GM21737 (cell line): ENCODE results near the gene CRYBB1.

Experiments
- ATAC-seq: cut with Tn5 transposase; IDR thresholded peaks from one replicate; pipeline ENCODE4 v1.9.1; 2021; ENCODE audit warnings: mild to moderate bottlenecking, moderate library complexity; ENCODE audit not compliant: unreplicated experiment

CRYBB1 gene

DNA sequence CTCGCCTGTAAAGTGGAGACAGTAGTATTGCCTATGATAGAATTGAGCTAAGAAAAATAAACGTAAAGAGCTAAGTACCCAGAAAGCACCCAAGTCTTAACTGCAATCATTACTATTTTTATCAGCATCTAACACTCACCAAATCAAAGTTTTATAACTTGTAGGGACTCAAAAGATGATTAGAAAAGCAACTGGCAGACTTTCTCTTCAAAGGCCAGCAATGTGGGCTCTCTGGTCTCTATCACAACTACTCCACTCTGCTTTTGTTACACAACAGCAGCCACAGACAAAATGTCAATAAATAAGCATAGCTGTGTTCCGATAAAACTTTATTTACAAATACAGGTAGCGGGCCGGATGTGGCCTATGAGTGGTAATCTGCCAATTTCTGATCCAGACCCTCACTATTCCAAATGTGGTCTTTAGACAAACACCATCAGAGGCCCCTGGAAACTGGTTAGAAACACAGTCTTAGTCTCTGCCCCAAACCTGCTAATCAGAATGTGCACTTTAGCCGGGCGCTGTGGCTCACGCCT, 36.1 kb downstream of the CRYBB1 start:
- no peak for ATAC-seq

DNA sequence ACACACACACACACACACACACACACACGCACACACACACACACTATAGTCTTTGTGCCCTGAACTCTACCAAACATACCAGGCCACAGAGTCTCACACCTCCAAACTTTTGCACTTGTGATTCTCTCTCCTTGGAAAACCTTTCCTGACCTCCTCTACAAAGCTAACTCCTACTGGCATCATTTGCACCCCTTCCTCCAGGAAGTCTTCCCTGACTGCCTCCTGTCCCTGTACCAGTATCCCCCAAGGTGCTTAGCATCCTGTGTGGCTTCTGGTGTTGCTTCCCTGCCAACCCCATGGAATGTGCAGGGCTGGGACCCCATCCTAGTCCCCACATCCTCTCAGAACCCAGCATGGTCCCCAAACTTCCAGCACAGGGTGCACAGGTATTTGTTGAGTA, 36.8 kb downstream of the CRYBB1 start:
- no peak for ATAC-seq

DNA sequence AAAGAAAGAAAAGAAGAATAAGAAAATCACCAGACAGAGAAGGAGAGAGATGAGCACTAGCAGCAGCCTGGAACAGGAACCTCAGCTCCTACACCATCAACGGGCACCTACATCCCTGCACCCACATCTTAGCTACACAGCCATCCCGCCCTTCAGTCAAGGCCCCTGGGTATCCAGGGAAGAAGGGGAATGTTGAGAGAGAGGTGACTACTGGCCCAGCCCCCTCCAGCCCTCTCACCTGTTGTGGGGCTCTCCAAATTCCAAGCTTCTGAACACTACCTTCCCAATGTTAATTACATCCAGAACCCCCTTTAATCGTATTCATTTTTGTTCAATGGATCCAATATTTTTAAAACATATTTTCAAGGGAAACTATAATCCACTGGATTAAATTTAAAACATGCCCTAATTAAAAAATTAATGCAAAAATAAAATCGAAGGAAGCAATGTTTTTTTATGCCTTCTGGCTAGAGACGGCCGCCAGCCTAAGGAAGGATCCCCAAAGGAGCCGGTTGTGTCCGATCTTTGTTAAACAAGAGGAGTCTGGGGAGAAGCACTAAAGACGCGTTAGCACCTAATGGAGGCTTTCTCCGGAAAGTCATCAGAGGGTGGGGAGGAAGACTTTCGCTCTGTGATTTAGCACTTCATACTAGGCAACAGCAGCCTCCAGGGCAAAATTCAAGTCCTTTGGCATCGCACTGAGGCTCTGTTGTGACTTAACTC, 37.4 kb downstream of the CRYBB1 start:
- no peak for ATAC-seq

DNA sequence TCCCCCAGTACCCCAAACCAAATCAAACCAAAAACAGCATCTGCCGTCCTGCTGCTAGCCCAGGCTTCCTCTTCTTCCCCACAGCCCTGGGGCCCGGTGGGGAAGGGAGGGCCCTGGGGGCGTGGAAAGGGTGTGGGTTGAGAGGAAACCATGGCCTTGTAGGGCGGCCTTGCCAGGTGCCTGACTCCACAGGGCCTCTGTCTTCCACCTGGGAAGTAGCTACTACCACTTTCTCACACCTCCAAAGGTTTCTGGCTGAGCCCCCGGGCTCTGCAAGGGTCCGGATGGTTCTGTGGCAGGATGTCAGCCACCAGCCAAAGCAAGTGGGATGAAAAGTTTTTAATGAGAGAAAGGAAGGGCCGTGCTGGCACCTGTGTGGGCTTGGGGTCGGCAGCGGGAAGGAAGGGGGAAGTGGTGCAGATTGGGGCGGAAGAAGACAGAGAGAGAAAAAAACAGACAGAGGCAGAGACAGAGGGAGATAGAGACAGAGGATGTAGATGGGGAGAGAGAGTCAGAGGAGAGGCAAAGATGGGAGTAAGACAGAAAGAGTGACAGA, 38.4 kb downstream of the CRYBB1 start:
- ATAC-seq, result peak; percentile 66

DNA sequence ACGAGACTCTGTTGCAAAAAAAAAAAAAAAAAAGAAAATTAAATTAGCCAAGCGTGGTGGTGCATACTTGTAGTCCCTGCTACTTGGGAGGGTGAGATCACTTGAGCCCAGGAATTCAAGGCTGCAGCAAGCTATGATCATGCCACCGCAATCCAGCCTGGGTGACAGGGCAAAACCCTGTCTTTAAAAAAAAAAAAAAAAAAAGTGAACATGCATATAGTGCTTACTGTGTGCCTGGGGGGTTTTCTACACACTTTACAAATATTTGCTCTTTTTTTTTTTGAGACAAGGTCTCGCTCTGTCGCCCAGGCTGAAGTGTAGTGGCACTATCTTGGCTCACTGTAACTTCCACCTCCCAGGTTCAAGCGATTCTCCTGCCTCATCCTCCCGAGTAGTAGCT, 40.7 kb downstream of the CRYBB1 start:
- ATAC-seq, result no peak

DNA sequence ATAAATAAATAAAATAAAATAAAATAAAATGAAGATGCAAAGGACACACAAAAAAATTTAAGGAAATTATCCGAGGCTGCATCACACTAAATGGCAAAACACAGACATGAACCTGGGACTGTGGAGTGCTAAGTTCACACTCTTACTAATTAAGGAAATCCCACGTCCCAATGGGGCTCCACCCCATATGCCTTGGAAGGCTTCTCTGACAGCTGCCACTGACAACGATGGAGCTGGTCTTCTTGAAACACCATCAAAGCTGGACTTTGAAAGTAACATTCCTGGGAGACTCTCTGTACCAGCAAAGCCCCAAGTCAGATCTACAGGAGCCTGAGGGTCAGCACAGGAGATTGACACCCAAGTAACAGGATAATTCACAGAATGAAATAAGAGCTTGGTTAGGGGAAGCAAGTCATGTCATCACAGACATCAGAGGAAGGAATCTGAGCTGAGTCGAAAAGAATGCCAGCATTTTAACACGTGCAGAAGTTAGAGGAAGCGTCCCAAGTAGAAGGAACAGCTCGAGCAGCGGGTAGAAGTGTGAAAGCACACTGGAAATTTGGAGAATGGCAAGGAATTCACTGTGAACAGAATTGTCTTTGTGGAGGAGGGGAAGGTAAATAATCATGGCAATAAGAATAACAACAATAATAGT, 41.7 kb downstream of the CRYBB1 start:
- ATAC-seq, result no peak

DNA sequence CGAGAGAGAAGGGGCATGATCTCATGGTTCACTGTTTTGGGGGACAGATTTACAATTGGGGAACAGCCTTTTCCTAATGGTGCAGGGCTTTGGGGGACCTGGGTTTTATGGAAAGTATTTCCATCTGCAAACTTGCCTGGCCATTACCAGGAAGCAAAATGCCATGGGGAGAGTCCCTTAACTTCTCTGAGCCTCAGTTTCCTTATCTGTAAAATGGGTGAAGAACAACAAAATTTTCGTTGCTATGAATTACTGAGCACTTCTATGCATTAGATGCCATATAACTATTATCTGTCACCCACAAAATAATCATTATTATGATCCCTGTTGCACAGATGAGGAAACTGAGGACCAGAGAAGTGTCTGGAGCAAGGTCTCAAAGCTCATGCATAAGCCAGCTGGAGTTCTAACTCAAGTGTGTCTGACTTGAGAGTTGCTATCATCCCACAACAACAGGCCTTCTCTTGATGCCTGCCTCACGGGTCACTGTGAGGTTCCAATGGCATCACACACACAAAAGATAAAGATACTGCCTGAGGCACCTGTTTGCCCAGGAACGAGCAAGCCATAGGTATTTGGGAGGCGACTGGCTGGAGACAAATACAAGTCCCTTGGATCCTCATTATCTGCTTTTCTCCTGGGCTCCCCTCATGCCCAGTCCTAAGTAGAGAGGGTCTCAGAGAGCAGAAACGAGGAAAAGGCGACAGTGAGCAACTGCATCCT, 43.7 kb downstream of the CRYBB1 start:
- ATAC-seq, result no peak

DNA sequence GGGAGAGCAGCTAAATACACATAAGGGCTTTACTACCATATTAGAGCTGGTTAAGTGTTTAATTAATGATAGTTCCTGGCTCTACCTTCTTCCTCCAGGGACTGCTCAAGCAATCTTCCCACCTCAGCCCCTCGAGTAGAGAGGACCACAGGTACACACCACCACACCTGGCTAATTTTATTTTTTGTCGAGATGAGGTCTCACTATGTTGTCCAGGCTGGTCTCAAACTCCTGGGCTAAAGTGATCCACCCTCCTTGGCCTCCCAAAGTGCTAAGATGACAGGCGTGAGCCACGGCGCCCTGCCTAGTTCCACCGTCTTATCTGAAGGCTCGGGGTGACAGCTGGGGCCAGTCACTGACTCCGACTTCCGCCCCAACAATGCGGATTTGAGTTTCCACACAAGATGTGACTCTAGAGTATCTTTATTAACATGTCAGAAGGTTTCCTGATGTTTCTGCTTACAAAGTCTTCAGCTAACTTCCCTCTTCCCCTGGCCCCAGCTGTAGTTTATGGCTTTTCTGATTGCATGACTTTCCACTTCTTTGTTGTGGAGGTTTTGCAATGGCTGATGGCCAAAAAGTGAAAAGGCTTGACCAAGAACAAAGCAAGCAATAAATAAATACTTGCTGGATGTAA, 44.7 kb downstream of the CRYBB1 start:
- no peak for ATAC-seq

DNA sequence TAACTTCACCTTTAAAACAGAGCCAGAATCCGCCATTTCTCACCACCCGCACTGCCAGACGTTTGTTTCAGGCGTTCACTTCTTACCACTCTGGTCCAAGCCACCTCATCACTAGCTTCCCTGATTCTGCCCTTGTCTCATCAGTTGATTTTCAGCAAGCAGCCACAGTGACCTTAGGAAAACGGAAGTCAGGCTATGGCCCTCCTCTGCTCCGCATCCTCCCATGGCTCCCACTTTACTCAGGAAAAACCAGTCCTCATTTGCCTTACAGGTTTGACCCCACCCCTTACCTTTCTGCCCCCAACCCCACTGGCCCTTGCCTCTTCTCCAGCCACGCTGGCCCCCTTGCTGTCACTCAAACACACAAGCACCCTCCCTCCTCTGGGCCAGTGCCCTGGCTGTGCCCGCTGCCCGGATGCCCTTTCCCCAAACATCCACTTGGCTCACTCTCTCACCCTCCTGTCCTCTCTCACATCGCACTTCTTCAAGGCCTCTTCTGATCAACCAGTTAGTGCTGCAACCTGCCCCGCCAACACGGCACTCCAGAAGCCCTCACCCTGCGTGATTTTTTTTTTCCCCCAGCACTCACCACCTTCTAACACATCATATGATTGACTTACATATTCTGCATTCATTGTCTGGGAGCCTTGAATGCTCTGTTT, 46.8 kb downstream of the CRYBB1 start:
- no peak for ATAC-seq

DNA sequence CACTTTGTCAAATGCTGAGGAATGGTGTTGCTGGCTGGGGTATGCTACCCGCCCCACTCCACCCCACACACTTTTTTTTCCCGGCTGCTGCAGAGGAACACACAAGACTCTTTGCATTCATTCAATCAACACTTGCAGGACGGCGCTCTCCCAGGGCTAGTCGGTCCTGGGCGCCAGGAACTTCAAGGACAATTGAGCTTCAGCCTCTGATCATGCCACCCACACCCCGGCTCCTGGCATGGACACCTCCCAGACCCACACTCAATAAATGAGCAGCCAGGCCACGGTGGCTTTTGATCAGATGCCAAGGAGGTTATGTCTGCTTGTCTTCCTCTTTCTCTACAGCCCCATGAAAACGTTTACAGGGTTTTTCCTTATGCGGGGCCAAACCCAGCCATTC, 47.7 kb downstream of the CRYBB1 start:
- ATAC-seq, result no peak

DNA sequence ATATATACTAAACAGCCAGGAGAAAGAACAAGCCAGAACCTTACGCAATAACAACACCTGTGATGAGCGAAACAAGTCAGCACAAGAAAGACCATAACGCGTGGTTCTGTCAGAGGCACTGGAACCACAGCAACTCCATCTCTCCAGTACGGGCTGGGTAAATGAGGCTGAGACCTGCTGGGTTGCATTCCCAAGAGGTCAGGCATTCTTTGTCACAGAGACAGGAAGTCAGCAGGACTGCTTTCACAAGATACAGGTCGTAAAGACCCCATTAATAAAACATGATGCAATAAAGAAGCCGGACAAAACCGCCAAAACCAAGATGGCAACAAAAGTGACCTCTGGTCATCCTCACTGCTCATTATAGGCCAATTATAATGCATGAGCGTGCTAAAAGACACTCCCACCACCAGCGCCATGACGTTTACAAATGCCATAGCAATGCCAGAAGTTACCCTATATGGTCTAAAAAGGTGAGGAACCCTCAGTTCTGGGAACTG, 49.6 kb downstream of the CRYBB1 start:
- ATAC-seq, result no peak

DNA sequence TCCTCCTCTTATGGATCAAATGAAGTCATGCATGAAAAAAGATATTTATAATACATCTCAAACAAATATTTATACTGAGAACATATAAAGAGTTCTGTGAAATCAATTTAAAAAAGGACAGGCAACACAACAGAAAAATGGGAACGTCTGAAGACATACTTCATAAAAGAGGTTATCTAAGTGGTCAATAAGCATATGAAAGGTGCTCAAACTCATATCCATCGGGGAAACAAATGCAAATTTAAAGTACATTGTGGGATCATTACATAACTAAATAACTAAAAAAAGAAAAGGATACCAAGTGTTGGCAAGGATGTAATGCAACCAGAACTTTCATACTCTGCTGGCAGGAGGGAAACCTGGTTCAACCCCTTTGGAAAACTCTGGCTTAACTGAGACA, 50.2 kb downstream of the CRYBB1 start:
- ATAC-seq, result no peak

DNA sequence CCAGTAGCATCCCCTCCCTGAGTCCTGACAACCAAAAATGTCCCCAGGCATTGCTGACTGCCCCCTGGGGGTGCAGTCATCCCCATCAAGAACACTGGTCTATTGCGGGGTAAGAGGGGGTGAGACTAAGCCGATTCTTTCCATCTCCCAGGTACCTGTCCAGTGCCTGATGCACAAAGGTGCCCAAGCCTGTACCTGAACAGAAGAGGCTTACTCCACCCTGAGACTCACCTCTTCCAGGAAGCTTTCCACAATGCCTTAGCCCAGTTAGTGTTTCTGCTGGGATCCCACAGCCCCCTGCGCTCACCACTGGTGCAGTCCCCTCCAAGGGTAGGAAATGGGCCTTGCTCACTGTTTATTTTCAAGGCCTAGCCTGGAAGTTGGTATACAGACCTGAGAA, 50.8 kb downstream of the CRYBB1 start:
- no peak for ATAC-seq

DNA sequence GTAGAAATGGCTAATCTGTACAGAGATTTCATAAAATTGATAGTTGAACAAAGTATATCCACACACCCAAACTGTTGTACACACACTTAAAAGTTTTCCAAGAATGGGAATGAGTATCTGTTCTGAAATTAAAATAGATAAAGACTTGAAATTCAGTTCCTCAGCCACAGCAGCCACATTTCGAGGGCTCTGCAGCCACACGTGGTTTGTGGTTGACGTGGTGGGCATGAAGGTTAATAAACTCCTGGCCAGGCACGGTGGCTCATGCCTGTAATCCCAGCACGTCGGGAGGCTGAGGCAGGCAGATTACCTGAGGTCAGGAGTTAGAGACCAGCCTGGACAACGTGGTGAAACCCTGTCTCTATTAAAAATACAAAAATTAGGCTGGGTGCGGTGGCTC, 51.9 kb downstream of the CRYBB1 start:
- no peak for ATAC-seq

DNA sequence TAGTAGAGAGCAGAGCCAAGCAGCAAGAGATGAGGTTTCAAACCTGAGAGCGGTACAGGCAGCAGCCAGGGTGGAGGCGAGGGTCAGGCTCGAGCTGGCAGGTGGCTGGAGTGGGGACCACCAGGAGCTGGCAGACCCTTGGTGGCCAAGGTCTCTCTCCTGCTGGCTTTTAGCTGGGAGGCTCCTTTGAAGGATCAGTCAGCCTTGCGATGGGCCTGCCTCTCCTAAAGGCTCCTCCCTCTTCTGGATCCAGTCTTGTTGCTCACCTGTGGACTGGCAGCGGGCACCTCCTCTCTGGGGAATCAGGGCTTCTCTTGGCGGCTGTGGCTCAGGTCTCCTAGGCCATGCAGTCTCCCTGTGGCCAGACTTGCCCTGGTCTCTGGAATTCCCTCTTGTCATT, 52.6 kb downstream of the CRYBB1 start:
- no peak for ATAC-seq

DNA sequence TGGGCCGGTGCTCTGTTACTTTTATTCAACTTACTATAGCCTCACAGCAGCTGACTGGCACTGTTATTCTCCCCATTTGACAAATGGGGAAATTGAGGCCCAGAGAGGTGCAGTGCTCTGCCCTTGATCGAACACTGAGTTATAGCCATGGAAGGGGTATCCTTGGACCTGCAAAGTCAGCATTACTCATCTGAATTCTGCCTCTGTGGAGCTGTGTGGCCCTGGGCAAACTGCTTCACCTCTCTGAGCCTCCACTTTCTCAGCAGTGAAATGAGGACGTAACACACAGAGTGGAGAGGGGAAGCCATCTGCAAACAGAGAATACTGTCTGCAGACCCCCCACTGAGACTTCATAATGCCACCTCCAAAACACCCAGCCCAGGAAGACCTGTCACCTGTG, 53.2 kb downstream of the CRYBB1 start:
- ATAC-seq, result no peak

DNA sequence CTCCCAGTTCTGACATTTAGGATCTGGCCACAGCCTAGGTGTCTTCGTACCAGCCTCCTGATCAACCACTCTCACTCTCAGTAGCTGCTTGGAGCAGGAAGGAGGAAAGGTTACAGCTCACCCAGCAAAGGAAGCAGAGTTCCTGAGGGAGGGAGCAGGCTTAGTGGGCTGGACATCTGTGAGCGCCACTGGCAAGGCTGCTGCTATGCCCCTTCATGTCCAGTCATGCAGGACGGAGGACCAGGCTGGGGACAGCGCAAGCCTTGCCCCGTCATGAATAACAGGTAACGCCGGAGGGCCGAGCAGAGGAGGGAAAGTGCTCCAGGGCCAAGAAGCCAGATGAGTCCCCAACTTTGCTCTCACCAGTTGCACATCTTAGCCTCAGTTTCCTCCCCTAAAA, 53.6 kb downstream of the CRYBB1 start:
- ATAC-seq, result no peak

DNA sequence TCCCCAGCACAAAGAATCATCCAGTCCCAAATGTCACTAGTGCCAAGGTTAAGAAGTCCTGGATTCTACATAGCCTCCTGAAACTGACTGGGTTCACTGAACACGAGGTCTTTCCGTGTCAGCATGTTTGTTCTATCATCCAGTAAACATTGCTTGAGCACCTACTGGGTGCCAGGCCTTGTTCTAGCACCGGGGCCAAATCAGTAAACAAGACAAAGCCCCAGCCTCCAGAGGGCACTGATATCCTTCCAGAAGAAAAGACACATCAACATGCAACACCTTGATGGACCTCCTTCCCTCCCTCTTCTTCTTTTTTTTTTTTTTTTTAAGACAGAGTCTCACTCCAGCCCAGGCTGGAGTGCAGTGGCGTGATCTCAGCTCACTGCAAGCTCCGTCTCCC, 54.8 kb downstream of the CRYBB1 start:
- no peak for ATAC-seq

DNA sequence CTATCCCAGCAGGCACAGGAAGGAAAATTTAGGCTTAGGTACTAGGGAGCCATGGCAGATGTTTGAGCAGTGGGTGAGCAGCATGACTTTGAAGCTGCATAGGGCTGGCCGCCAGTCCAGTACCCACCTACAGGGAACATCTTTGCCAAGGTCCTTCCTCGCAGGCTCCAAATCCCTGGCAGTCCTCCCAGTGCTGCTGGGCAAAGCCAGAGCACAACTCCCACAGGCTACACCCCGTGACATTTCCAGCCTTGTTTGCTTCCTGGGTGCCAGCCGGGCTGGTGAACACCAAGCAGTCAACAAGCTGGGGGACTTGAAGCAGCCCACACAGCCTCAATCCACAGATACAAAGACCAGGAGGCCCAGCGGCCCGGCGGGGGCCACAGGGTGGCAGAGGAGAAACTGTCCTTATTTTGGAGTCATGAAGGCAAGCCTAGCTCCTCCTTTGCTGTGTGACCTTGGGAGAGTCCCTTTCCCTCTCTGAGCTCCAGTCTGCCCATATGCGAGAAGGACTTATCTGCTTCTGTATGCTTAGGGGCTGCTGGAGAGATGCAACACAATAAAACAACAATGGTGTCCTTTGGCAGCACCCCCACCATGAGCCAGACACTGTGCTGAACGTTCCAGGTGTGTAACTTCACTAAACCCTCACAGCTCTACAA, 55.9 kb downstream of the CRYBB1 start:
- ATAC-seq, result no peak
